Coronary artery (tissue), 2 donors: Measurements from ENCODE around the gene DKK1.

ENCODE experiments used
- DNase-seq: peaks from one replicate; pipeline ENCODE4 v3.0.0-alpha.2; 2017; ENCODE audit warnings: low spot score
- H3K27ac ChIP-seq, 2 donors: fragments of 200-600 bp; sonication (generic); one replicate each; pipeline ENCODE4 v1.5.1; 2016 to 2019
- H3K4me3 ChIP-seq: fragments of 200-600 bp; sonication (generic); 2 replicates; pipeline ENCODE4 v1.5.1; 2016; ENCODE audit warnings: mild to moderate bottlenecking, moderate library complexity
- CTCF ChIP-seq: fragments of 200-600 bp; sonication (generic); IDR thresholded peaks from one replicate; pipeline ENCODE4 v1.5.1; 2019; ENCODE audit warnings: antibody characterized with exemption

Gene DKK1

GRCh38 chr10:52276986-52277385 lies 37.1 kb upstream of the DKK1 start:
- DNase-seq: no peak
- Histone ChIP-seq H3K4me3 (no peak overlapping the region), H3K27ac (no peak overlapping the region)
- no peak for TF ChIP-seq CTCF

- no peak for DNase-seq
- TF ChIP-seq CTCF: no peak
- no peak overlapping the region for H3K27ac ChIP-seq
- no peak overlapping the region for H3K4me3 ChIP-seq
Observed at GRCh38 chr10:52279546-52279945, 34.5 kb upstream of the DKK1 start.

GRCh38 chr10:52280051-52280450 lies 34.0 kb upstream of the DKK1 start:
- H3K27ac ChIP-seq: no peak overlapping the region
- DNase-seq: no peak
- no peak overlapping the region for H3K4me3 ChIP-seq
- no peak for TF ChIP-seq CTCF

- H3K4me3 ChIP-seq: no peak overlapping the region
- TF ChIP-seq CTCF: no peak
- H3K27ac ChIP-seq: no peak overlapping the region
- no peak for DNase-seq
Observed at GRCh38 chr10:52283174-52283573, 30.9 kb upstream of the DKK1 start.

- Histone ChIP-seq H3K27ac (no peak overlapping the region), H3K4me3 (no peak overlapping the region)
- TF ChIP-seq CTCF: no peak
- DNase-seq: no peak
Observed at GRCh38 chr10:52284416-52285013, 29.6 kb upstream of the DKK1 start.

GRCh38 chr10:52287866-52288265 lies 26.2 kb upstream of the DKK1 start:
- no peak for DNase-seq
- H3K27ac ChIP-seq: no peak overlapping the region
- no peak overlapping the region for H3K4me3 ChIP-seq
- TF ChIP-seq CTCF: no peak

GRCh38 chr10:52297747-52298146 lies 16.3 kb upstream of the DKK1 start:
- Histone ChIP-seq H3K4me3 (no peak overlapping the region), H3K27ac (no peak overlapping the region)
- DNase-seq: no peak
- no peak for TF ChIP-seq CTCF
